Ishikawa (cell line): Measurements from ENCODE around the gene ST3GAL5.

Experiments
- CREB1 ChIP-seq: IDR thresholded peaks from 2 replicates; pipeline ENCODE4 v1.6.1; 2012; ENCODE audit warnings: low read depth
- MAX ChIP-seq: IDR thresholded peaks from 2 replicates; pipeline ENCODE4 v1.6.1; 2012
- RAD21 ChIP-seq: IDR thresholded peaks from 2 replicates; pipeline ENCODE4 v1.6.1; 2012; ENCODE audit warnings: low read depth
- USF1 ChIP-seq: IDR thresholded peaks from 2 replicates; pipeline ENCODE4 v1.6.1; 2012

GRCh38 chr2:85852937-85853498 is 35.8 kb downstream of the ST3GAL5 start:
- no peak for TF ChIP-seq USF1
- TF ChIP-seq RAD21: no peak
- no peak for TF ChIP-seq MAX
- no peak for TF ChIP-seq CREB1
